GM12878 (cell line): Measurements from ENCODE around the gene KDM6B. TPM values are rescaled to one million over a fixed set of nuclear protein-coding genes. Genes with fewer than 3 reads are reported as not detected.

Experiments
- ATAC-seq: fragments of 200-7000 bp; cut with Tn5 transposase; 3 replicates; pipeline ENCODE4 v1.9.1; 2020; ENCODE audit warnings: mild to moderate bottlenecking, moderate library complexity
- BruUV-seq: library from RNA; stranded (reverse); fragments of 400-500 nt; replicated peaks from 2 replicates; lab custom pipeline; 2021; lab: Mats Ljungman, UMichigan
- CTCF ChIA-PET: fragments of 300-600 bp; sonication (Branson Sonifier 250); formaldehyde crosslinking; extraction: SDS; loops from one replicate; lab custom pipeline; 2021; ENCODE audit warnings: inconsistent platforms; lab: Yijun Ruan, JAX
- POLR2A ChIA-PET: fragments of 350-600 bp; formaldehyde crosslinking; extraction: SDS; loops from one replicate; lab custom pipeline; 2021; ENCODE audit warnings: inconsistent platforms; lab: Charles Lee
- RAD21 ChIA-PET: fragments of 300-600 bp; sonication (Branson Sonifier 250); formaldehyde crosslinking; loops from one replicate; lab custom pipeline; 2023; ENCODE audit warnings: antibody characterized with exemption; ENCODE audit not compliant: unreplicated experiment; lab: Charles Lee
- SMC1A ChIA-PET: fragments of 300-600 bp; sonication (Branson Sonifier 250); formaldehyde crosslinking; loops from one replicate; lab custom pipeline; 2023; ENCODE audit not compliant: unreplicated experiment, uncharacterized antibody; lab: Charles Lee
- DNase-seq: peaks from one replicate; pipeline ENCODE4 v3.0.0-alpha.2; 2011; ENCODE audit warnings: low read depth, low spot score
- FAIRE-seq: peaks from 3 replicates; lab custom pipeline; 2011; peaks lifted over from hg19 to GRCh38; lab: Jason Lieb, UNC
- H2AFZ ChIP-seq: 2 replicates; pipeline ENCODE4 v1.6.0; 2011; ENCODE audit warnings: low read depth, low read length, control low read depth; ENCODE audit not compliant: control insufficient read depth
- H3K27ac ChIP-seq: 2 replicates; pipeline ENCODE4 v1.5.1; 2011; ENCODE audit warnings: control low read depth; ENCODE audit not compliant: control insufficient read depth, insufficient read depth
- H3K27me3 ChIP-seq, 2 experiments: replicated peaks in 1 of 2; 2 replicates each; pipeline versions ENCODE4 v1.6.0 to v1.6.1; 2011; ENCODE audit warnings: low read length in 1 of 2; ENCODE audit not compliant: control insufficient read depth in 2 of 2, insufficient read depth in 2 of 2
- H3K36me3 ChIP-seq, 2 experiments: 2 replicates each; pipeline ENCODE4 v1.5.1; 2011; ENCODE audit warnings: low read length in 1 of 2; ENCODE audit not compliant: control insufficient read depth in 2 of 2, insufficient read depth in 2 of 2
- H3K4me1 ChIP-seq: 2 replicates; pipeline ENCODE4 v1.6.1; 2011; ENCODE audit warnings: mild to moderate bottlenecking, low read length, moderate library complexity, mixed read lengths; ENCODE audit not compliant: control insufficient read depth, insufficient read depth
- H3K4me2 ChIP-seq: 2 replicates; pipeline ENCODE4 v1.6.0; 2011; ENCODE audit warnings: control low read depth; ENCODE audit not compliant: control insufficient read depth, insufficient read depth
- H3K4me3 ChIP-seq: fragments of 200-600 bp; sonication (generic); 2 replicates; pipeline ENCODE4 v1.5.1; 2016
- H3K79me2 ChIP-seq: 2 replicates; pipeline ENCODE4 v1.6.0; 2011; ENCODE audit warnings: low read length; ENCODE audit not compliant: control insufficient read depth, insufficient read depth
- H3K9ac ChIP-seq: 2 replicates; pipeline ENCODE4 v1.8.0; 2011; ENCODE audit warnings: low read length, control low read depth, mixed read lengths; ENCODE audit not compliant: control insufficient read depth, insufficient read depth
- H3K9me3 ChIP-seq: replicated peaks from 3 replicates; pipeline ENCODE4 v1.5.1; 2011; ENCODE audit warnings: mild to moderate bottlenecking, low read length; ENCODE audit not compliant: control insufficient read depth, insufficient read depth
- H4K20me1 ChIP-seq: 2 replicates; pipeline ENCODE4 v1.6.0; 2011; ENCODE audit not compliant: control insufficient read depth, insufficient read depth
- CBFB ChIP-seq: IDR thresholded peaks from 2 replicates; pipeline ENCODE4 v1.6.1; 2016; ENCODE audit warnings: antibody characterized with exemption, low read depth
- CHD1 ChIP-seq: IDR thresholded peaks from 2 replicates; pipeline ENCODE4 v1.6.1; 2012; ENCODE audit warnings: low read depth, low read length, improper control_type of control experiment
- CHD4 ChIP-seq: fragments of 200-600 bp; sonication (generic); IDR thresholded peaks from 2 replicates; pipeline ENCODE4 v1.6.1; 2016; ENCODE audit warnings: mild to moderate bottlenecking
- EGR1 ChIP-seq, 2 experiments: IDR thresholded peaks; 1 replicate in 1 of 2; 2 replicates in 1 of 2; pipeline ENCODE4 v1.6.1; 2011 to 2012; ENCODE audit warnings: low read depth in 2 of 2, low read length in 2 of 2, borderline replicate concordance in 1 of 2, mild to moderate bottlenecking in 1 of 2, moderate library complexity in 1 of 2
- GATAD2B ChIP-seq: fragments of 450-650 bp; conservative IDR thresholded peaks from 2 replicates; pipeline ENCODE4 v1.6.1; 2017; ENCODE audit warnings: low read depth, mild to moderate bottlenecking, moderate library complexity
- HCFC1 ChIP-seq: fragments of 150-350 bp; IDR thresholded peaks from 2 replicates; pipeline ENCODE4 v1.6.1; 2014; ENCODE audit warnings: low read length
- HDGF ChIP-seq: fragments of 450-650 bp; IDR thresholded peaks from 2 replicates; pipeline ENCODE4 v1.6.1; 2016; ENCODE audit warnings: antibody characterized with exemption
- MEF2A ChIP-seq: IDR thresholded peaks from 2 replicates; pipeline ENCODE4 v1.6.1; 2011; ENCODE audit warnings: low read depth, mild to moderate bottlenecking, low read length, moderate library complexity; ENCODE audit not compliant: insufficient read depth
- NFYA ChIP-seq: IDR thresholded peaks from 2 replicates; pipeline ENCODE4 v1.6.1; 2011; ENCODE audit warnings: low read depth, mild to moderate bottlenecking, low read length, improper control_type of control experiment, borderline replicate concordance
- NR2C2 ChIP-seq: IDR thresholded peaks from 2 replicates; pipeline ENCODE4 v1.6.1; 2011; ENCODE audit warnings: borderline replicate concordance, low read depth; ENCODE audit not compliant: control insufficient read depth, insufficient read length
- NRF1 ChIP-seq: conservative IDR thresholded peaks from 2 replicates; pipeline ENCODE4 v1.6.1; 2011; ENCODE audit warnings: mild to moderate bottlenecking, low read depth, low read length, improper control_type of control experiment
- POLR2AphosphoS2 ChIP-seq: IDR thresholded peaks from 2 replicates; pipeline ENCODE4 v1.6.1; 2011; ENCODE audit warnings: low read depth, mild to moderate bottlenecking, low read length, improper control_type of control experiment, moderate library complexity
- POU2F2 ChIP-seq: IDR thresholded peaks from 3 replicates; pipeline ENCODE4 v1.6.1; 2011; ENCODE audit warnings: low read depth, mild to moderate bottlenecking, low read length, borderline replicate concordance
- RCOR1 ChIP-seq: conservative IDR thresholded peaks from 2 replicates; pipeline ENCODE4 v1.6.1; 2012; ENCODE audit warnings: low read depth, low read length, improper control_type of control experiment
- WRNIP1 ChIP-seq: IDR thresholded peaks from 2 replicates; pipeline ENCODE4 v1.6.1; 2011; ENCODE audit warnings: low read depth, low read length, improper control_type of control experiment, borderline replicate concordance
- YY1 ChIP-seq: IDR thresholded peaks from 2 replicates; pipeline ENCODE4 v1.6.1; 2011; ENCODE audit warnings: low read depth, mild to moderate bottlenecking, low read length
- ZSCAN29 ChIP-seq: fragments of 450-650 bp; IDR thresholded peaks from 2 replicates; pipeline ENCODE4 v1.6.1; 2017; ENCODE audit warnings: mild to moderate bottlenecking, moderate library complexity
- ZZZ3 ChIP-seq: IDR thresholded peaks from 2 replicates; pipeline ENCODE4 v1.6.1; 2011; ENCODE audit warnings: low read depth; ENCODE audit not compliant: control insufficient read depth, insufficient read length
- WGBS: methylation state at CpG from one replicate; pipeline ENCODE4 v1.1.6; 2016; ENCODE audit warnings: low lambda C conversion rate; ENCODE audit not compliant: insufficient replicate concordance, insufficient coverage; ENCODE audit errors: missing lambda C conversion rate; 5-methylcytosine and 5-hydroxymethylcytosine counted together
- in situ Hi-C: fragments of 300-500 bp; cut with MboI; formaldehyde crosslinking; loops from 9 replicates; pipeline ENCODE4 v1.14.3; 2018; ENCODE audit warnings: mixed read lengths
- intact Hi-C: fragments of 100-400 bp; cut with micrococcal nuclease; formaldehyde crosslinking; loops from one replicate; pipeline ENCODE4 v1.14.2; 2022; ENCODE audit not compliant: unreplicated experiment
- polyA plus RNA-seq, 11 experiments: library from polyadenylated mRNA; depleted of rRNA in 4 of 11; unstranded in 6 of 11; stranded (reverse) in 5 of 11; fragments of >200 nt; fragmentation: Nextera tagmentation in 4 of 11; fragmentation: Illumina TruSeq in 1 of 11; extraction: Ambion mirVana in 4 of 11; extraction: Trizol in 1 of 11; gene quantifications; 1 replicate in 1 of 11; 2 replicates in 10 of 11; pipeline versions ENCODE4 v1.2.1 to v1.2.3, GENCODE V29; 2011 to 2016; ENCODE audit warnings: inconsistent platforms in 2 of 11, missing spikeins in 2 of 11, low read depth in 1 of 11
- total RNA-seq, 4 experiments: library from RNA; depleted of rRNA in 3 of 4; stranded (reverse); fragments of >200 nt in 3 of 4; fragmentation: Illumina TruSeq in 1 of 4; extraction: Trizol in 1 of 4; gene quantifications; 2 replicates each; pipeline versions ENCODE4 v1.2.1 to v1.2.3, GENCODE V29; 2013 to 2021
- TF ChIP-seq, protein P1 (sequence below): fragments of 450-650 bp; IDR thresholded peaks from 2 replicates; pipeline ENCODE4 v1.6.1; 2017; ENCODE audit warnings: mild to moderate bottlenecking, low read depth, inconsistent platforms; ENCODE audit not compliant: poor library complexity, severe bottlenecking
- TF ChIP-seq, protein P2 (sequence below): fragments of 450-650 bp; IDR thresholded peaks from 2 replicates; pipeline ENCODE4 v1.6.1; 2016; ENCODE audit warnings: mild to moderate bottlenecking

Gene KDM6B
- total and polyA plus RNA-seq, 10 of the 15 experiments (the other 5 are each of a cell fraction or from before 2014, with no cell fraction given): 0.05 to 33.5 (median 2.3) TPM

DNA sequence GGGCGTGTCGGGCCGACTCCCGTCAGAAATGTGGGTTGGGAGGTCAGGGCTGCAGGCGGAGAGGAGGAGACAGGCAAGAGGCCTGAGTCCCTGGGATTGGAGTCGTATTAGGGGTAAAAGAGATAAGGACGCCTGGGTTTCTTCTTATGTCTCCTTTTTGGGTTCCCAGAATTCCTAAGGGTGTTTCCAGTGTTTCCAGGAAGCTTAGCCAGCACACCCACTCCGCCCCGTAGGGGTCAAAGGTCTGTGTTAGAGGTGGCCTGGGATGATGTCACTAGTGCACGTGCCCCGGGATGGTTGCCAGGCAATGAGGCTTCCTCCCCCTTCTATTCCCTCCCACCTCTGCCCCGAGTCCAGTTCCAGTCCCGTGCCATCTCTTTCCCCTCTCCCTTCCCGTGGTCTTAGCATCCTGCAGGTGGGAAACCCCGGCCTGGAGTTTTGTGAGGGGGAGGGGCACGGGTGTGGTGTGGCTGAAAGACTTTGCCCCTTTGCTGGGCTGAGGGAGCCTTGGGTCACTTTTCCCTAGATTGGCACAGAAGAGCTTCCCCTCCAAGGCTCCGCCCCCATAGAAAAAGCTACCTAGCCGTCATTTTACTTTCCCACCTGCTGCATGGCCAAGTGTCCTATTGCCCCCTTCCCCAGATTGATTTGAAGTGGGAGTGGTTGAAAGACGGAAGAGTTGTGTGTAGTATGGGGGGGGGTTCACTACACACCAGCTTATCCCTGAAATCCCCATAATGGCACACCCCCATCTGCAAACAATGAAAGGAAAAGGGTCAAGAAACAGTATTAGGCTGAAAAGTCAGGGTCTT is 2.8 kb downstream of the KDM6B start:
- under 1% methylated on average over 19 of the region's 19 CpGs for WGBS
- CTCF ChIA-PET: interaction anchor here (0.8 to 5.9 kb wide), 8 partner anchors 9 to 154 kb away, joined by 3 to 57 read pairs (median 6); partner anchors contain the start of genes CYB5D1, NAA38, TRAPPC1 and WRAP53
- no TSS peak for BruUV-seq
- Histone ChIP-seq H4K20me1 (no peaks in the 10 kb centered on the region; the same call in 1 of the 2 replicates), H3K4me2 (peak overlapping the region; percentile 98), H3K9ac (peak overlapping the region; percentile 81), H3K4me3 (peak overlapping the region; percentile 100), H3K36me3 (peaks cover 0 to 5% of the 10 kb centered on the region in 2 experiments; a peak in 1 of 4 replicates), H3K4me1 (peaks cover 30% of the 10 kb centered on the region), H3K27me3 (no peaks in the 10 kb centered on the region), H3K9me3 (no peaks in the 10 kb centered on the region), H3K79me2 (peaks cover 42% of the 10 kb centered on the region), H3K27ac (peak overlapping the region; percentile 76), H2AFZ (no peak overlapping the region; the same call in 1 of the 2 replicates)
- SMC1A ChIA-PET: interaction anchor here (0.9 to 3.3 kb wide), 5 partner anchors 8 to 20 kb away, joined by 3 to 22 read pairs (median 5); partner anchors contain the start of genes CYB5D1 and NAA38
- peak; percentile 75 for FAIRE-seq
- intact Hi-C loops: no loop called here
- peak; percentile 20 for ATAC-seq
- RAD21 ChIA-PET: interaction anchor here (1.2 to 5.4 kb wide), 7 partner anchors 14 to 153 kb away, joined by 3 to 44 read pairs (median 4); partner anchors contain the start of genes CNTROB, CYB5D1, NAA38 and TMEM88
- POLR2A ChIA-PET: interaction anchor here (0.7 to 4.9 kb wide), 8 partner anchors 7 to 292 kb away, joined by 3 to 49 read pairs (median 4); partner anchors contain the start of genes CNTROB, CYB5D1, NAA38 and TP53
- peak; percentile 73 for DNase-seq
- in situ Hi-C loops: no loop called here
- TF ChIP-seq, protein P1, sequence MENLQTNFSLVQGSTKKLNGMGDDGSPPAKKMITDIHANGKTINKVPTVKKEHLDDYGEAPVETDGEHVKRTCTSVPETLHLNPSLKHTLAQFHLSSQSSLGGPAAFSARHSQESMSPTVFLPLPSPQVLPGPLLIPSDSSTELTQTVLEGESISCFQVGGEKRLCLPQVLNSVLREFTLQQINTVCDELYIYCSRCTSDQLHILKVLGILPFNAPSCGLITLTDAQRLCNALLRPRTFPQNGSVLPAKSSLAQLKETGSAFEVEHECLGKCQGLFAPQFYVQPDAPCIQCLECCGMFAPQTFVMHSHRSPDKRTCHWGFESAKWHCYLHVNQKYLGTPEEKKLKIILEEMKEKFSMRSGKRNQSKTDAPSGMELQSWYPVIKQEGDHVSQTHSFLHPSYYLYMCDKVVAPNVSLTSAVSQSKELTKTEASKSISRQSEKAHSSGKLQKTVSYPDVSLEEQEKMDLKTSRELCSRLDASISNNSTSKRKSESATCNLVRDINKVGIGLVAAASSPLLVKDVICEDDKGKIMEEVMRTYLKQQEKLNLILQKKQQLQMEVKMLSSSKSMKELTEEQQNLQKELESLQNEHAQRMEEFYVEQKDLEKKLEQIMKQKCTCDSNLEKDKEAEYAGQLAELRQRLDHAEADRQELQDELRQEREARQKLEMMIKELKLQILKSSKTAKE: peak; percentile 38
- TF ChIP-seq WRNIP1 (0 out of 2 replicates have a peak, but pooled peaks have one; percentile 47), CBFB (peak; percentile 88), CHD4 (no peak), ZZZ3 (no peak), HDGF (no peak), GATAD2B (peak; percentile 60; the same call in 1 of the 2 replicates), POU2F2 (peak; percentile 71; the same call in 1 of the 3 replicates), ZSCAN29 (peak; percentile 86), CHD1 (no peak), EGR1 (IDR thresholded peaks at IDR 0.05; ENCODE audit: borderline replicate concordance in 1 of 2, low read depth in 2 of 2, low read length in 2 of 2) (peak in 1 of 2 experiments; percentile 70; a peak in 1 of 3 replicates), NRF1 (no peak), POLR2AphosphoS2 (no peak), NR2C2 (no peak), HCFC1 (peak; percentile 58), RCOR1 (no peak), YY1 (peak; percentile 84; the same call in 1 of the 2 replicates), NFYA (no peak), MEF2A (no peak)
- TF ChIP-seq, protein P2, sequence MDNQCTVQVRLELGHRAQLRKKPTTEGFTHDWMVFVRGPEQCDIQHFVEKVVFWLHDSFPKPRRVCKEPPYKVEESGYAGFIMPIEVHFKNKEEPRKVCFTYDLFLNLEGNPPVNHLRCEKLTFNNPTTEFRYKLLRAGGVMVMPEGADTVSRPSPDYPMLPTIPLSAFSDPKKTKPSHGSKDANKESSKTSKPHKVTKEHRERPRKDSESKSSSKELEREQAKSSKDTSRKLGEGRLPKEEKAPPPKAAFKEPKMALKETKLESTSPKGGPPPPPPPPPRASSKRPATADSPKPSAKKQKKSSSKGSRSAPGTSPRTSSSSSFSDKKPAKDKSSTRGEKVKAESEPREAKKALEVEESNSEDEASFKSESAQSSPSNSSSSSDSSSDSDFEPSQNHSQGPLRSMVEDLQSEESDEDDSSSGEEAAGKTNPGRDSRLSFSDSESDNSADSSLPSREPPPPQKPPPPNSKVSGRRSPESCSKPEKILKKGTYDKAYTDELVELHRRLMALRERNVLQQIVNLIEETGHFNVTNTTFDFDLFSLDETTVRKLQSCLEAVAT: peak; percentile 69; the same call in 1 of the 2 replicates
